Measurements from ENCODE around the gene PRSS21.

GRCh38 chr16:2775131-2775716 is 41.8 kb upstream of the PRSS21 start:
- TF ChIP-seq TARDBP (IDR thresholded peaks at IDR 0.05), result no peak
- no peak for TF ChIP-seq FOXA1 (IDR thresholded peaks at IDR 0.05)
- no peak for TF ChIP-seq HDGF (IDR thresholded peaks at IDR 0.05; ENCODE audit: borderline replicate concordance)
- TF ChIP-seq CTBP1 (IDR thresholded peaks at IDR 0.05; ENCODE audit: borderline replicate concordance), result no peak
- no peak for TF ChIP-seq L3MBTL2 (conservative IDR thresholded peaks at IDR 0.05)
- TF ChIP-seq SP1 (IDR thresholded peaks at IDR 0.05), result no peak
- no peak for TF ChIP-seq NFRKB (IDR thresholded peaks at IDR 0.05)
- no peak for TF ChIP-seq SUZ12 (IDR thresholded peaks at IDR 0.05)
